Inflammatory macrophage (primary cell): Measurements from ENCODE around the gene ADAMTS14.

Experiments
- DNase-seq, 2 donors: peaks; one replicate each; pipeline ENCODE4 v3.0.0-alpha.2; 2020 to 2022

ADAMTS14 gene

DNA sequence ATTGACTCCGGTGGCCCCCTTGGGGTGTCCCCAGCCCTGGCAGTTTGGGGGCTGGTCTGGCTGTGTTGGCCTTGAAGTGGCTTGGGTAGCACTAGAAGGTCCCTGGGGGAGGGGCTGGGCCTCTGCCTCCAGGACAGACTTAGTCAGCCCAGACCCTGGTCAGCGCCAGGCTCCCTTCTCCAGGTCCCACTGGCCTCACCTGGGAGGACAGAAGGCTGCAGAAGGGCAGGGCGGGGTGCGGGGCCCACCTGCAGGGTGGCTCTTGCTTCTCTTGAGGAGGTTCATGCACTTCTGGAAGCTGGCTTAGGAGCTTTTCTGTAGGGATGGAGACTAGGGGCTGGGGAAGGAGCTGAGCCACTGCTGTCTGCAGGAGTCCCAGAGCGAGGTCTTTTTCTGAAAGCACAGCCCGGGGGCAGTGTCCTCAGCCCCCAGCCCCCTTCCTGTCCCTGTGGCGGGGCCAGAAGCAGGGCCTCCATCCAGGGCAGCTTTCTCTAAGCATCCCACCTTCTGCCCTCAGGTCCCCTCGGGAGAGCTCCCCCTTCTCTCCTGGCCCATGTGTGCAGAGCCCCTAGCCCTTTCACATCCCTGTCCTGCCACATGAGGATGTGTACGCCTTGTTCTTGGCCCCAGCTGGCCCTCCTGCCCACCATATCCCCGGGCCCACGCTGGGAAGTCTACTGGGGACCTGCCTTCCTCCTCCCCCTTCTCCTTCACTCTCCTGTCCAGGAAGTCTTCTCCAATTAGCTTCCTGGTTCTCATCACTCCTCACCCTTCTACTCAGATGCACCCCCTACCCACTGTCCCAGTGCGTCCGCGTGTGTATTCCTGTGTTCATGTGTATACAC lies 101.9 kb downstream of the ADAMTS14 start:
- no peak for DNase-seq

DNA sequence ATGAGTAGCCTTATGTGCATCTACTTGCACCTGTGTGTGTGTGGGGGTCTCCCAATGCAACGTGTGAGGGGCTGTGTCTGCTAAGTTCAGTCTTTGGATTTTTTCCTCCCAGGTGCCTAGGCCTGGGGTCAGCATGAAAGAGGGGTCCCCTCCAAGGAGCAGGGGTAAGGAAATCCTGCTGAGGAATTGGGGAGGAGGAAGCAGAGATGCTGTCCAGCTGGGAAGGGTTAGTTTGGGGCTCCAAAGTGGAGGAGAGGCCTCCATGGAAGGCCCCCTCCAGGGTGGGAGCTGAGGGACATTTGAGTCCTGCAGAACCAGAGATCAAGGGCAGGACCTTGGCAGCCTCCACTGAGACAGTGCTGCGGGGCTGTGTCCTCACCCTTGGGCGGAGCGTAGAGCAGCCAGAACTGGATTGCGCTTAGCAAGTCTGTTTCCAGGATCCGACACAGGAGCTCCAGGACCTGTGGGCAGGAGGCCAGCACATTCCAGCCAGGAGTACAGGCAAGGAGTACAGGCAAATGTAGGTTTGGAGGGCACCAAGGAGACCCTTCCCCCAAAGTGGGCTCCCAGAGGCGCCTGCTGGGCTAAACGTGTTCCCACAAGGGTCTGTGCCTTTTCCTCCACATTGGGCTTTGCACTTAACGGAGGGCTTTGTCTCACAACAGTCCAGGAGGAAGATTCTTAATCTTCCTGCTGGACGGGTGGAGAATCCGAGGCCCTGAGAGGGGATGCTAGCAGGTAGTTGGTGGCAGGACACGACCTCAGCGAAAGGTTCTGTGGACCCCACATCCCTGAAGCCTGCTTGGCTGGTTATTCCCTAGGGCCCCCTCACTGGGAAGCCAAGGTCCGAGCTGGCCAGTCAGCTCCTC lies 102.7 kb downstream of the ADAMTS14 start:
- DNase-seq, result no peak

DNA sequence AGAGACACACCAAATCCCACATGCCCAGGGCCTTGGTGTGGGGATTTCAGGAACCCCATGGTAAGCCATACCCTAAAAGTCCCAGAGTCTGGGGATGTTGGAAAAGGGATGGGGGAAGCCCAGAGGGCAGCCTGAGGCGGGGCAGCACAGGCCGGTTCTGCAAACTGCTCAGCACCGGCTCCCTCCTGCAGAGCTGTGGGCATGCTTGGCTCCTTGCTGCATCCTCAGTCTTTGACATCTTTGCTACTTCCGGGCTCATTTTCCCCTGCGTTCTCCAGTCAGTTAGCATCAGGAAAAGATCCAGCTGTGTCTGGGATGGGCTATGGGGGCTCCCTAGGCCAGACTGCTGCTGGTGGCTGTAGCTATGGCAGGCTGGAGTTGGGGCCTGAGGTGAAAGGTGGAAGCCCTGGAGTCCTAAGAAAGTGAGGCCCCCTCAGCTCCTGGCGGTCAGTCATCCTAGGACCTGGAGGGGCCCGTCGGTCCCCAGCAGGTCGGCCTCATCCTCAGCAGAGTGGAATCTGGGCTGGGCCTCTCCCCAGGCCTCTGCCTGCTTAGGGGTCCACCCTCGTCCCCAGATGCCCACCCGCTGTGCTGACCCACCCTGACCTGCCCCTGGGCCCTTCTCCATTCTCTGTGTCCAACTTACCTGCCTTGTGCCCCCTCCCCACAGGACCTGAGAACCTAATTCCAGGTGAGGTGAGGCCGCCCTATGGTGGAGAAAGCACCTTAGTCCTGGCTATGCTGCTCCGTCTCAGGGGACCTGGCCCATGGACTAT lies 103.6 kb downstream of the ADAMTS14 start:
- DNase-seq, result no peak

- no peak for DNase-seq
These were observed 104.2 kb downstream of the ADAMTS14 start for GRCh38 chr10:70776455-70777005.

DNA sequence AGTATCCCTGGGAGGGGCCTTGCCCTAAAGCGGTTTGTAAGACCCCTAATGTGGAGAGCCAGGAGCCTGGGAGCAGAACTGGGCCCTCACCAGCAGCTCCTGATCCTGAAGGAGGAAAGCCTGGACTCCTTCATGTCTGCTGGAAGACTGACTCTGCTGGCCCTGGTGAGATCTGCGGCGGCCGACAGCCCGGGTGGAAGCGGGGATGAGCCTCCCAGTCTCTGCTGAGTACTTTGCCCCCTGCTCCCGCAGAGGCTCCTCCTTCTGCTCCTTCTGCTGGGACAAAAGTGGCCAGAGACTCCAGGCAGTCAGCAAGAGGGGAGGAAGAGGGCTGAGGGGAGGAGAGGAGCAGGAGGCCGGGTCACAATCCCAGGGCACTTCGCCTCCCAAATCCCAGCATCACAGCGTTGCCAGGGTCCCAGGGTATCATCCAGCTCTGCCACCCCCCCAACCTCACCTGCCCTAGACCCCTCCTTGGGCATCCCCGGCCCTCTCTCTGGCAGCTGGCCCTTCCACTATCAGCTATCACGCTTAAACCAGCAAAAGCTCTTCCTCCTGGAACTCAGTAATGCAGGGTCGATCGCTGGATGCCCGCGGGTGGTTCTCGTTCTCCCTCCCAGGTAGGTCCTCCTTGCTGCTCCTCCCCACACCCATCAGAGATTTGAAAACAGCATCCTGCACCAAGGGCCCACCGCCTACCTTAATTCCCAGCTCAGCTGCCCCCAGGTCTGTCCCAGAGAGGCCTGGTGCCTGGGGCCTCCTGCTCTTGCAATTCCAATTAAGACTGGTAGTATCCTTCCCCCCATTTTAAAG lies 105.0 kb downstream of the ADAMTS14 start:
- no peak for DNase-seq

DNA sequence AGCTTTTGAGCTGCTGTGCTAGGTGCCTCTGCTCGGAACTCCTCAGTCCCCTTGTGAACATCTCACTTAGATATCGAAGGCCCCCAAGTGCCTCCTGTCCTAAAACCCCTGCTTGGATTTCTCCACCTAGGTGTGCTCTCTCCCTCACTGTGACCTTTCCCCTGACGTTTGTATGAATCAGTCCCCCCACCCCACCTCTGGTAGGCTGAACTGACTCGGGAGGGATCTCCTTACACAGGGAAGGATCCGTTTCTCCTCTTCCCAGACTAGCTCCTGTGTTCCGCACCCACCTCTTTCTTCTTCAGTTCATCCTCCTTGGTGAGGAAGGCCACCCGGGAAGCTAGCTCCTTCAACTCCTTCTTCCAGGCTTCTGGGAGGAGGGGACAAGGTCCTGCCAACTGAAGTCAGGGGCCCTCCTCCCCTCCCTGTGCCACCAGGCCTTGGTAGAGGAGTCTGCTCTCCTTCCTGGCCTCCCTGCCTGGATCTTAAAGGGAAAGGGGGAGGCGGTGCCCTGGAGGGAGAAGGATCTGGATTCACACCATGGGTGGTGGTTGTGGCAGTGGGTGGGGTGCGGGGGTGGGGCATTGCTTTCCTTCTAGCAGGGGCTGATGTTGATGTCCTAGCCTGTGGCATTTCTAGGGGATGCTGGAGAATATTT lies 106.1 kb downstream of the ADAMTS14 start:
- no peak for DNase-seq

- DNase-seq, result no peak
These were observed 106.8 kb downstream of the ADAMTS14 start for GRCh38 chr10:70779088-70779487.

GRCh38 chr10:70779511-70780369 lies 107.4 kb downstream of the ADAMTS14 start:
- peak; percentile 86 to 88 for DNase-seq

DNA sequence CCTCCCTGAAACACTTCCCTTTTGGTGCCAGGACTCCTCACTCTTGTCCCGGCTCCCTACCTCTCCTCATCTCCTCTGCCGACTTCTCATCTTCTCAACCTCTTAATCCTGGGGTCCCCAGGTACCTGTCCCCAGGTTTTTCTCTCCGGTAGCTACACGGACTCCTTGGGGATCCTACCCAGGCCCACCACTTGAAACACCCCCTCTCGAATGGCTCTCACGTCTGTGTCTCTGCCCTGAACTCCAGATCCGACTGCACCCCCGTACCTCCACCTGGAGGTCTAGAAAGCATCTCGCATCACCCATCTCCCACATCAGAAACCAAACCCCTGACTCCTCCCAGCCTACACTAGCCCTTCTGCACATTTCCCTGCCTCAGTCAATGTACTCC lies 108.1 kb downstream of the ADAMTS14 start:
- DNase-seq, result no peak

GRCh38 chr10:70780772-70781171 lies 108.5 kb downstream of the ADAMTS14 start:
- no peak for DNase-seq

DNA sequence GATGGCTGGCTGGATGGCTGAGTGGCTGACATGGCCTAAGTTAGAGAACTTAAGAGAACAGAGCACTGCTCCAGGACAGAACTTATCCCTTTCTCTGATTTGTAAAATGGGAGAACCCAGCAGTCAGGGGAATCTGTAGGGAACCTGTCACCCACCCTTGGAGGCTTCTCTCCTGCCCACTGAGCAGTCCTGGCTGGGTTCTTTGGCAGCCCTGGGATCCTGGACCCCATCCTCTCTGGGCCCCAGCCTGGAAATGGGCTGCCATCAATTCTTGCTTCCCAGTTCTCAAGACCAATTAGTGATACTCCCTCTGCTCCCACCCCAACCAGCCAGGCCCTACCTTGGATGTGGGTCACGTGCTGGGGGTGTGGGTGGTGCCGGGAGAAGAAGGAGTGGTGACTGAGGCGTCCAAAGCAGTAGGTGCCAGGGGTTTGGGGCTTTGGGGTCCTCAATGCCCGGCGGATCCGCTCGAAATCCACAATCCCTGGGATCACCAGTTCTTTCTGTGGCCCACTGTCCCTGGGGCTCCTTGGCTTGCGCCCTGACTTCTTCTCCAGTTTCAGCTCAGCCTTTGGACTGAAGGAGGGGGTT lies 109.2 kb downstream of the ADAMTS14 start:
- DNase-seq, result no peak

DNA sequence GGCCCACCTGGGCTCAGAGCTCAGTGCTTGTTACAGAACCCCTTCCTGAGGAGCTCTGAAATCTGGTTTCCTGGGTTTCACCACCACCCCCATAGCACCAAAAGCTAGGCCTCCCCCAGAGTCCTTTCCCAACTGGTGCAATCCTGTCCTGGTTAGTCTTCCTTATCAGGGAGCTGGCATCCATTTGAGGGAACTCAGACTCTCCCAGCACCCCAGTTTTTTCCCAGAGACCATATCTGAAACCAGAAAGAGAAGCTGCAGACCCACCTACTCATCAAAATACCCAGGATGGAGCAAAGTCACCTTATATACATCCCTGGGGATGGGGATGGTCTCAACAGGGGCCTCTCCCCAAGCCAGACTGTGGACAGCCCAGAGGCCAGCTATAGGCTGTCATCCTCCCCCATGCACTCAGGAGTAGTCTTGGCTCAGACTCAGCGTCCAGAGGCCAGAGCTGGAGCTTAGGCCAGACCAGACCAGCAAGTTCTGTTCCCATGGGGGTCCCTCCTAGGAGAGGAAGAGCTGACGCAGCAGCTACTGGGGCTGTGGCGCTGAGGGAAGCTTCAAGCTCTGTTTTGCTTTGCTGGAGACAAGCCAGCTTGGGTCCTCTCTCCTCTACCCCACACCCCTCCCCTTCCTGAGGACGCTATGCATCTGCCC lies 109.9 kb downstream of the ADAMTS14 start:
- DNase-seq, result no peak

- peak; percentile 58 to 62 for DNase-seq
These were observed 110.7 kb downstream of the ADAMTS14 start for GRCh38 chr10:70782746-70783680.

GRCh38 chr10:70784016-70784415 lies 111.7 kb downstream of the ADAMTS14 start:
- DNase-seq, result peak; percentile 16 to 27

DNA sequence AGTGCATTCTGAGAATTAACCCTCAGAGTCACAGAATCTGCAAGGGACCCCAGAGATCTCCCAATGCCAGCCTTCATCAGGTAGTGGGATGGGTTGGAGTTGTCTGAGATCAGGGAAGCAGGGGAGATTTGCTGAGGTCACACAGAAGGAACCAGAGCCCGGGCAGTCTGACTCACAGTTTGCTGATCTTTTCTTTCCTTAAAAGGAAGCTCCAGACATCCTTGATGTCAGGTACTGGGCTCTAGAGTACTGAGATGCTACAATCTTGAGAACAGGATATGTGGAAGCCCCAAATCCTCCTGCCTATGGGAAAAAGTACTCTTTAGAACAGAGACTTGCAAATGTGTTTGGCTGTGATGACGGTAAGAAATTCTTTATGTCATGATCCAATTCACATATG lies 112.2 kb downstream of the ADAMTS14 start:
- peak in 1 of 2 donors; percentile 29 for DNase-seq

DNA sequence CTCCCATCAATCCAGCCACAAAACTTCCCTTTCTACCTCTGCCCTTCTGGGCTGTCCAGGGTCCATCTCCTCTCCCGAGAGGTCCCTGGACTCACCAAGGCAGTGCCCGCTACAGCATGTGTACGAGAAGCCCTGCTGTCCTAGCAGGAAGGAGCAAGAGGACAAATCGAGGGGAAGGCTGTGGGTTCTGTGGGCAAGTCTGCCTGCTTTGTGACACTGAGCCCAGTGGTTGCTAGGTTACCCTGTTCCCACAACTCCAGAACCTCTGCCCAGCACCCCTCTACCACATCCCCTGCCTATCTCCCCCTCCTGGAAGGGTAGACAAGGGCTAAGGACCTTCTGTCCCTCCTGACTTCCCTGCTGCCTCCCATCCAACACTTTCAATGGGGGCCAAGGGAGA lies 112.9 kb downstream of the ADAMTS14 start, which contains the start of gene TBATA:
TBATA (minus strand) TSS at position 188 of the 400 bp plus-strand sequence. CDS start 1,998 bp downstream, outside the sequence.
- DNase-seq, result peak in 1 of 2 donors; percentile 21

DNA sequence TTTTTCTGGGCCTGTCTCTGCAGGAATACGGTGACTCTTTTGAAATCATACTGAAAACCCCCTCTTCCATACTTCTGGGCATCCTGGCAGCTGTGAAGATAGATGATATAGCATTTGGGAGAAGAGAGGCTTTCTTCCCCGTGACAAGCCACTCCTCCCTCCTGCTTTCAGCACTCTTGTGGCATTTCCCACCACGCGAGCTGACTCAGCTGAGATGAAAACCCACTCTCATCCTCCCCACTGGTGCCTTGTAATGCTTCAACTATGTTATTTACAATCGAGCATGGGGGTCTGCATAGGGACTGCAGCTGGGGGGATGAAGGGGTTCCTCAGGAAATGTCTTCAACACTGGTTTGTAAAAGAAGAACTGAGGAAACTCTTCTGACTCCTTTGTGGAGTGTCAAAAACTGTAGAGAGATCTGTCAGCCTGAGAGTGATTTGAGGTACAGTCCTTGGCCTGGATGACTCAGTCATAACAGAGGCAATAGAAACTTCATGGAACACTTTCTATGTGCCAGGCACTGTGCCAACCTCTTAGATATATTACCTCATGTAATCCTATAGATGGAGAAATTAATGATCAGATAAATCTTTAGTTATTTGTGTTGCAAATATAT lies 114.6 kb downstream of the ADAMTS14 start:
- DNase-seq, result peak; percentile 14 to 28
